Aorta (tissue), 5 donors: Measurements from ENCODE around the gene PLIN4. TPM values are rescaled to one million over a fixed set of nuclear protein-coding genes. Genes with fewer than 3 reads are reported as not detected.

ENCODE experiments used
- ATAC-seq: fragments of 200-7000 bp; cut with Tn5 transposase; one replicate; pipeline ENCODE4 v1.9.1; 2022; ENCODE audit warnings: moderate library complexity; ENCODE audit not compliant: low FRiP score
- DNase-seq, 2 donors: peaks; one replicate each; pipeline ENCODE4 v3.0.0-alpha.2; 2020
- H3K27ac ChIP-seq, 2 donors: one replicate each; pipeline ENCODE4 v1.5.1; 2013; ENCODE audit warnings: low read length in 2 of 2, mild to moderate bottlenecking in 2 of 2, moderate library complexity in 2 of 2, control low read depth in 1 of 2, inconsistent platforms in 1 of 2, low read depth in 1 of 2
- H3K27me3 ChIP-seq, 2 donors: one replicate each; pipeline ENCODE4 v1.6.1; 2013; ENCODE audit warnings: control low read depth in 1 of 2, low read length in 1 of 2, mild to moderate bottlenecking in 1 of 2, moderate library complexity in 1 of 2; ENCODE audit not compliant: insufficient read depth in 2 of 2, control insufficient read depth in 1 of 2
- H3K36me3 ChIP-seq, 2 donors: one replicate each; pipeline ENCODE4 v1.6.1; 2013; ENCODE audit warnings: control low read depth in 1 of 2, low read length in 1 of 2, mild to moderate bottlenecking in 1 of 2; ENCODE audit not compliant: insufficient read depth in 2 of 2, control insufficient read depth in 1 of 2
- H3K4me1 ChIP-seq, 2 donors: one replicate each; pipeline ENCODE4 v1.6.1; 2013; ENCODE audit warnings: low read length in 2 of 2, control low read depth in 1 of 2, mild to moderate bottlenecking in 1 of 2, moderate library complexity in 1 of 2; ENCODE audit not compliant: insufficient read depth in 2 of 2, control insufficient read depth in 1 of 2
- H3K4me3 ChIP-seq, 2 donors: one replicate each; pipeline ENCODE4 v1.5.1; 2013; ENCODE audit warnings: low read length in 2 of 2, control low read depth in 1 of 2, mild to moderate bottlenecking in 1 of 2
- H3K9me3 ChIP-seq: one replicate; pipeline ENCODE4 v1.6.1; 2013; ENCODE audit warnings: mild to moderate bottlenecking, low read length; ENCODE audit not compliant: control insufficient read depth
- WGBS, 2 donors: extraction: QIAGEN DNeasy Blood & Tissue Kit; methylation state at CpG; one replicate each; pipeline ENCODE4 v1.1.7; 2013; 5-methylcytosine and 5-hydroxymethylcytosine counted together
- intact Hi-C, 2 donors: fragments of 100-400 bp; cut with DNase I; formaldehyde crosslinking; loops; one replicate each; pipeline versions ENCODE4 v1.14.2 to v1.15.0; 2022
- polyA plus RNA-seq, 2 donors: library from polyadenylated mRNA; stranded (reverse); fragments of 200-250 nt; gene quantifications; one replicate each; pipeline ENCODE4 v1.2.3, GENCODE V29; 2013
- total RNA-seq, 2 donors: library from RNA; stranded (reverse); fragmentation: NEBNext Ultra II Directional; extraction: Animal tissue kit (Norgen Biotek cat#: 25700); gene quantifications; one replicate each; pipeline ENCODE4 v1.2.1, GENCODE V29; 2021
- donor health status: healthy with polysubstance abuse.
- donor health status: Bipolar disorder and iron deficiency.
- donor health status: DM: no; HTN: no; CAD: no.
- donor health status: DM: no; HTN: no; CAD: no.
- donor health status: DM: yes; HTN: yes; CAD: no.

The PLIN4 gene
- total and polyA plus RNA-seq, 4 donors = 0.61 to 7.4 (median 3.2) TPM

- Histone ChIP-seq H3K36me3 (no peaks in the 10 kb centered on the region), H3K27ac (no peak overlapping the region), H3K9me3 (no peaks in the 10 kb centered on the region), H3K27me3 (no peaks in the 10 kb centered on the region), H3K4me1 (no peaks in the 10 kb centered on the region), H3K4me3 (no peak overlapping the region)
- no peak for ATAC-seq
- no peak for DNase-seq
- intact Hi-C loops = no loop called here
- WGBS, 2 donors = 79 to 84% methylated on average over 8 of the region's 8 CpGs
Observed at GRCh38 chr19:4464815-4465581, 53.3 kb downstream of the PLIN4 start.

GRCh38 chr19:4457654-4458395 lies 60.5 kb downstream of the PLIN4 start, which contains the start of gene UBXN6:
UBXN6 (minus strand) TSS chr19:4457794; CDS start chr19:4457697, 97 bp downstream.
- Histone ChIP-seq H3K4me3 (peak within 1 kb of the TSS; percentile 60 to 63), H3K27me3 (no peaks in the 10 kb centered on the region), H3K27ac (no peak within 1 kb of the TSS), H3K9me3 (no peaks in the 10 kb centered on the region), H3K4me1 (no peaks in the 10 kb centered on the region), H3K36me3 (no peaks in the 10 kb centered on the region)
- WGBS, 2 donors = 8% methylated on average over 49 to 52 of the region's 52 CpGs
- ATAC-seq (peak; percentile 96), DNase-seq (peak; percentile 99)
- intact Hi-C loops = loop anchor here (2.0 to 5.0 kb wide), 2 partner anchors 55 to 56 kb away; partner anchors contain the start of genes CHAF1A (in 2 of the 2) and SH3GL1 (in 1 of the 2)

GRCh38 chr19:4456843-4457653 lies 61.2 kb downstream of the PLIN4 start:
- Histone ChIP-seq H3K4me1 (no peaks in the 10 kb centered on the region), H3K36me3 (peaks cover 0 to 3% of the 10 kb centered on the region in 2 donors), H3K27me3 (no peaks in the 10 kb centered on the region), H3K9me3 (no peaks in the 10 kb centered on the region), H3K27ac (no peak overlapping the region), H3K4me3 (peak overlapping the region; percentile 60 to 63)
- 1 to 2% methylated on average over 29 to 51 of the region's 53 CpGs for WGBS, 2 donors
- peak; percentile 53 for ATAC-seq
- intact Hi-C loops = loop anchor here (2.0 to 5.0 kb wide), 2 partner anchors 54 to 55 kb away; partner anchors contain the start of genes CHAF1A (in 2 of the 2) and SH3GL1 (in 1 of the 2)
- peak; percentile 72 to 87 for DNase-seq

- Histone ChIP-seq H3K4me3 (peak overlapping the region in 1 of 2 donors; percentile 63), H3K4me1 (no peaks in the 10 kb centered on the region), H3K9me3 (no peaks in the 10 kb centered on the region), H3K36me3 (peaks cover 0 to 3% of the 10 kb centered on the region in 2 donors), H3K27ac (no peak overlapping the region), H3K27me3 (no peaks in the 10 kb centered on the region)
- intact Hi-C loops = loop anchor here (2.0 to 5.0 kb wide), 2 partner anchors 54 kb away; partner anchors contain the start of genes CHAF1A (in 2 of the 2) and SH3GL1 (in 1 of the 2)
- peak; percentile 28 for ATAC-seq
- WGBS, 2 donors = 1 to 3% methylated on average over 9 of the region's 9 CpGs
- DNase-seq = peak in 1 of 2 donors; percentile 68
Observed at GRCh38 chr19:4456476-4456842, 61.8 kb downstream of the PLIN4 start.

- 51 to 54% methylated on average over 14 to 15 of the region's 15 CpGs for WGBS, 2 donors
- DNase-seq (no peak), ATAC-seq (peak; percentile 12)
- Histone ChIP-seq H3K27ac (no peak overlapping the region), H3K4me3 (no peak overlapping the region), H3K4me1 (no peaks in the 10 kb centered on the region), H3K36me3 (peaks cover 0 to 3% of the 10 kb centered on the region in 2 donors), H3K27me3 (no peaks in the 10 kb centered on the region), H3K9me3 (no peaks in the 10 kb centered on the region)
- intact Hi-C loops = loop anchor here (2.0 to 5.0 kb wide), 2 partner anchors 53 to 54 kb away; partner anchors contain the start of genes CHAF1A (in 2 of the 2) and SH3GL1 (in 1 of the 2)
Observed at GRCh38 chr19:4455719-4456475, 62.4 kb downstream of the PLIN4 start.

- DNase-seq = no peak
- Histone ChIP-seq H3K4me3 (no peak overlapping the region), H3K36me3 (peaks cover 0 to 3% of the 10 kb centered on the region in 2 donors), H3K4me1 (no peaks in the 10 kb centered on the region), H3K27me3 (no peaks in the 10 kb centered on the region), H3K27ac (no peak overlapping the region), H3K9me3 (no peaks in the 10 kb centered on the region)
- intact Hi-C loops = loop anchor here in 1 of 2 donors (5.0 kb wide), 1 partner anchor 53 kb away; the partner anchor contains the start of genes CHAF1A and SH3GL1
- ATAC-seq = no peak
- WGBS, 2 donors = 74 to 76% methylated on average over 27 to 29 of the region's 29 CpGs
Observed at GRCh38 chr19:4454747-4455718, 63.3 kb downstream of the PLIN4 start.
